HG02623 (cell line): ENCODE measurements around the gene TUT7.
"Not testable (repeated sequence)": the region's sequence is repeated elsewhere in the genome, so short reads cannot be mapped to it uniquely, and the experiment has no call there.

Source experiments
- ATAC-seq: cut with Tn5 transposase; IDR thresholded peaks from one replicate; pipeline ENCODE4 v1.9.1; 2021; ENCODE audit warnings: moderate library complexity; ENCODE audit not compliant: unreplicated experiment

Gene TUT7

GRCh38 chr9:86349271-86349670 lies 4.9 kb downstream of the TUT7 start:
- ATAC-seq: no peak

- ATAC-seq: no peak
These were observed 6.2 kb downstream of the TUT7 start for GRCh38 chr9:86347991-86348390.

DNA sequence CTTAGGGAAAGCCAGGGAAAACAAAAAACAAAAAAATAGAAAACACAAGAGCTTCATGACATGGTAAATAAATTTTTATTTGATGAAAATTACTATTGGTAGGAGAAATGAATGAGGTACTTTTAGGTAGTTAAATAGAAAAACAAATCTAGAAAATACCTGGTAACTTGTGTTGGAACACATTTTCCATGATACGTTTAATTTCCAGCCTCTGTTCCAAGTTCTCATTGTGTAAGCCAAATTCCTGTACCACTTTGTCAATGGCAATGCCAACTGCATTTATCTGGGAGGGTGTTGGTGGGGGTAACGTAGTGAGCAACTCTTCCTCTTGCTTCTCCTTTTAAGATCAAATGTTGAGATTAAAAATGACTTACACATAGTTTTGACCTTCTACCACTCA lies 9.4 kb downstream of the TUT7 start:
- ATAC-seq: no peak

DNA sequence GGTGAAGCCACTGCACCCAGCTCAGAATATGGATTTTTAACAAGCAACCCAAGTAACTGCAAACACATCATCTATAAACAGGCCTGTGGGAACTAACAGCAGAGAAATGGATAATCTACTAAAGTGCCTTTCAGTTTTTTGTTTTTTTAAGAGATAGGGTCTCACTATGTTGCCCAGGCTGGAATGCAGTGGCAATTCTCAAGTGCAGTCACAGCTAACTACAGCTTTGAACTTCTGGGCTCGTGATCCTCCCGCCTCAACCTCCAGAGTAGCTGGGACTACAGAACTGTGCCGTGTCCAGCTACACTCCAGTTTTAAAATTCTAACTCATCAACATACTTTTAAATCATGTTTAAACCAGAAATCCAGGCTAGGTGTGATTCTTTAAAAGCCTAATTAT lies 11.9 kb downstream of the TUT7 start:
- no peak for ATAC-seq

GRCh38 chr9:86341007-86341491 lies 13.2 kb downstream of the TUT7 start:
- ATAC-seq: no peak

DNA sequence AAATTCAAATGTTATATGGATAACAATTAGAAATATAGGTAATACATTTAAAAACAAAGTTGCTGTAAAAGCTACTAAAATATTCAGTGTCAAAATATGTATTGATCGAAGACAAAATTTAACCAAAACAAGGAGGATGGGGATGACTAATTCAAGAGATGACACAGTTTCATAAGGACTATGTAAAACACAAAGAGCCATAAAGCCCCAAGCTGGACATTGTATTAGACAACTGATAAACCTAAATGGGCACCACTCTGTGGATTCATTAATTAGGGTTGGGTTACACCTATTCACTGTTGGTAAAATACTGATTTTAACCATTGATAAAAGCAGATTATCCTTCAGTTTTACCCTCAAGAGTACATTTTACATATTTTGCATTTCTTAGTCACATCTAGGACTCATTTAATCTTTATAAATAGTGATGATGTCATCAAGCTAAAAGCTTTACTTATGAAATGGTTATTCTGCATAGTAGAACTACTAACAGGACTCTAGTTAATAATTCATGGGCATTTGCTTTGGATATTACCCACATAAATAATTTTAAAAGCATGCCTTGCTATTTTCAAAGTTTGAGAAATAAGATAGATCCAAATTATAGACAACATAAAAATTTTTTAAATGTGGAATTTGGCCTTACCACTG lies 13.7 kb downstream of the TUT7 start:
- ATAC-seq: no peak

DNA sequence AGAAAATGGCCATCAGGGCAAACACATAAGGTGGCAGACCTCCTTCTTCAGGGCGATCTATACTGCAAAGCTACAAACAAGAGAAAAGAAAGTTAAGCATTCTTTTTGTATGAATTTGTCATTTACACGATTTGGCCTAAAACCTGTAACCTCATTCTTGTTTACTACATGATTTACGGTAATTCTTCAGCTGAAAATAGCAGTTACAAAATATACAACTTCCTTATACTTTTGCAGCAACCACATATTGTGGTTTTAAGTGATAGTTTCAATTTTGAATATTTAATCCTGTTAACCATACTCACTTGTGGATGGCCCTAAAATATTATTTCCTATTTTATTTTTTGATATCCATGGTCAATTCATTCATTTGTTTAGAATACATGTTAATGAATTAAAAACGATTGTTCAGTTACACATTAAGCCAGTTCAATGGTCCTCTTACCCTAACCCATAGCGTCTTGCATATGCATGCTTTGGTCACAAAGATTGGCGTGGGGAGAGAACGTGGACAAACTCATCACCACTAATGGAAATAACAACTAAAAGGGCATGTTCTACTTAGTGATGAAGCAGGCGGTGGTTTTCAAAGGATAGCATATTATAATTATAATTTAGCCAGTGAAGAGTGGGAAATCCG lies 16.6 kb downstream of the TUT7 start:
- no peak for ATAC-seq

DNA sequence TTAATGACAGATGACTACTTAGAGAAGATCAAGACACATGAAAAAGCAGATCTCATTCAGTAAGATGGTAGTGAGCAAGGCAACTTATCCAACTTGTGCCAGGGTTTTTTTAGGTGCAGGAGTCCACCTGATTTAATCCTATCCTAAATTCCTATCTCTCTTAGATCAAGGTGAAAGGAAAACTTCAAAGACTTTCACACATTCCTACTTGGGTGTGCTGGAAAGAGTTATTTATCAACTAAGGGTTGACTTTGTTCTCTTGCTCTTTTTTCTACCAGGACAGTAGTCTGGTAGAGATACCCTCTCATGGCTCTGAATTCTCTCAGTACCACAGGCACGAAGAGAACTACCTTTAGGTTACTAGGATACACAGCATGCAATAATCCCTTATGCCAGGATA lies 18.2 kb downstream of the TUT7 start:
- ATAC-seq: no peak

DNA sequence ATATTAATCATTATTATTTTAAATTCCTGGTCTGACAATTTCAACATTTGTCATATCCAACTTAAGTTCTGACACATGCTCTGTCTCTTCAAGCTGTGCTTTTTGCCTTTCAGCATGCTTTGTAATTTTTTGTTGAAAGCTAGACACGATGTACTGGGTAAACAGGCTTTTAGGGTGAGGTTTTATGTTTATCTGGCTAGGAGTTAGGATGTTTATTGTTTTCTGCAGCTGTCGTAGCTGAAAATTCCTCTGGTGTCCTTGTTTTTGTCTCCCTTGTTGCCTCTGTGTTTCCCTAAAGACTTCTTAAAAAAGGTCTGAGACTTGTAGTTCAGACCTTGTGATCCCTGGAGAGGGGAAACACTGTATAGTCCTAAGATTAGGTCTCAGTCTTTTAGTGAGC lies 20.6 kb downstream of the TUT7 start:
- ATAC-seq: no peak

GRCh38 chr9:86330186-86330585 lies 24.0 kb downstream of the TUT7 start:
- no peak for ATAC-seq

GRCh38 chr9:86329649-86330048 lies 24.6 kb downstream of the TUT7 start:
- no peak for ATAC-seq

GRCh38 chr9:86328156-86328555 lies 26.1 kb downstream of the TUT7 start:
- no peak for ATAC-seq

- no peak for ATAC-seq
These were observed 27.7 kb downstream of the TUT7 start for GRCh38 chr9:86326536-86326935.

DNA sequence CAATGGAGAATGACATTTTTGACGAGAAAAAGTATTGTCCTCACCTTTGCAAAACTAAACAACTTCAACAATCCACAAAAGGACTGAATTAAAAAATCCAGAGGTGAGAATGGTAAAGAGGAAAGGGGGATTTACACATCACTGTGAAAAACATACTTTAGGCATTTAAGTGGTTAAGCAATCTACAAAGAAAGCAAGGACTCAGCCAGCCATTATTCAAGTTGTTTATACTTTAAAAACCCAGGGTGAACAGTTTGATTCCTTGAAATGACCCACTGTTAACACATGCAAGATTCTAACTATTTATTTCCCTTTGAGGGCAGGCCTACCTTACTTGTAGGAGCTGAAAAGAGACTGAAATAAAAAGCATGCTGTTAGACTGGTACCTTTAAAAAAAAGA lies 29.3 kb downstream of the TUT7 start:
- ATAC-seq: no peak

DNA sequence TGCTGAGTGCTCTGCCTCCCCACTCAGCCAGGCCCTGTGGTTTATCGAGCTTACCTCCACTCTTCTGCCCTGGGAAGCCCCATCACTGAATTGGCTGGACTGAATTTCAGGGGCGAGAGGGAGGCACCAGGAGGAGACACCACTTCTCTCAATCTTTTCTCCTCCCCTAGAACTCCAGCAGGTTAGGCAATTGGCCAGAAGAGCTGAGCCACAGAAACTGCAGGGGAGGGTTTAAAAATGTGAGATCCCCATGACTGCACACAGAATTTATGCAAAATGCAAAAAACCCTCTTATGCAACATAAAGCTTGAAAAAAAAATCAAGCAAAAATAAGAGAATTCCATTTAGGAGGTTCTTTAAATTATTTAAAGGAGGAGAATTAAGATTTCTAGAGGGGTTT lies 29.9 kb downstream of the TUT7 start:
- no peak for ATAC-seq

- ATAC-seq: no peak
These were observed 31.1 kb downstream of the TUT7 start for GRCh38 chr9:86322973-86323644.

DNA sequence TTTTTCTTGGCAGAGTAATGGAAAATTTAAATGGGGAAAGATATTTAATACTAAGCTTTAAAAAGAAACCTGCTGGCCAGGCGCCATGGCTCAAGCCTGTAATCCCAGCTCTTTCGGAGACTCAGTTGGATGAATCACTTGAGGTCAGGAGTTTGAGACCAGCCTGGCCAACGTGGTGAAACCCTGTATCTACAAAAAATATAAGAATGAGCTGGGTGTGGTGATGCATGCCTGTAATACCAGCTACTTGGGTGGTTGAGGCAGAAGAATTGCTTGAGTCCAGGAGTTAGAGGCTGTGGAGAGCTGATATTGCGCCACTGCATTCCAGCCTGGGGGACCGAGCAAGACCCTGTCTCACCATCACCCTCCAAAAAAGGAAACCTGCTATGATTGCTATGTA lies 32.8 kb downstream of the TUT7 start:
- no peak for ATAC-seq

GRCh38 chr9:86318187-86318586 lies 36.0 kb downstream of the TUT7 start:
- no peak for ATAC-seq

- no peak for ATAC-seq
These were observed 39.1 kb downstream of the TUT7 start for GRCh38 chr9:86315078-86315477.

DNA sequence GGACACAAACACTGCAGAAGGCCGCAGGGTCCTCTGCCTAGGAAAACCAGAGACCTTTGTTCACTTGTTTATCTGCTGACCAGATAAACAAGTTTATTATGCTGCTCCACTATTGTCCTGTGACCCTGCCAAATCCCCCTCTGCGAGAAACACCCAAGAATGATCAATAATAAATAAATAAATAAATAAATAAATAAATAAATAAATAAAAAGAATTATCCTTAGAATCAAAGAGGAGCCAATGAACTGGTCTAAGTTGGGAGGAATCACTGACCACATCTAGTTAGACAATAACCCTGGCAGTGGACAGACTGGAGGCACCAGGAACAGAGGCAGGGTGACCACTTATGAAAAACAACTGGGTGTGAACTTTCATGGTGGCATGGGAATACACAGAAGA lies 41.3 kb downstream of the TUT7 start:
- ATAC-seq: not testable (repeated sequence)

GRCh38 chr9:86308687-86309086 lies 45.5 kb downstream of the TUT7 start:
- no peak for ATAC-seq

DNA sequence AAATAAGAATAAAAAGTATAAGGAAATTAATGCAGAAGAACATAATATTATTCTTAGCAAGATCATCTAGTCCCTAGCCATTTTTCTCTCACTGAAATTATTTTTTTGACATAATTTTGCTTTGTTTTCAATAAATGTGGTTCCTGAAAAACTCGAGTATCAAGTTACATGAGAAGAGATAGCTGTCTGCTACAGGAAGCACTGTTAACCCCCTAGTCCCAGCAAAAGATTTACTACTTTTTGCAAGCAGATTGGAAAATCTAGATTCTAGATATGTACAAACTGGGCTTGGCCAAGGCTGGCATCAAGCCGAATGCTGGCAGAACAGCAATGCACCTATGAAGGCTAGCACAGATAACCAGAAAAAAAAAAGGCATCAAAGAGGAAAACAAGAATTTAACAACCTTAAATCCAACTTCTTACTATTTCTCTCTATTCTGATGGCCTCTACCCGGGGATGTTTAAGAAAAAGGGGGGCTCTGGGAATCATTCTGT lies 49.9 kb downstream of the TUT7 start:
- no peak for ATAC-seq
